A549 treated with DMSO at 1 μM for 4 hours (cell line): ENCODE measurements around the gene LAMP2. TPM values are rescaled to one million over a fixed set of nuclear protein-coding genes. Genes with fewer than 3 reads are reported as not detected.

ENCODE experiments used
- total RNA-seq: library from RNA; stranded (reverse); fragments of 200-300 nt; extraction: Qiagen RNA extraction; gene quantifications from 5 replicates; pipeline ENCODE4 v1.2.3, GENCODE V29; 2022; ENCODE audit warnings: low read depth

The LAMP2 gene
- 85.9 to 115 TPM (median 99.5 TPM) in 5 replicates for total RNA-seq

GRCh38 chrX:120468825-120469525 is at the start of gene LAMP2:
Gene LAMP2 (minus strand): TSS chrX:120469296. CDS start chrX:120469169, 127 bp downstream.

Other genes starting within 250 kb of the LAMP2 start
- 9.4 to 16.2 TPM (median 13.7 TPM) in 5 replicates for gene ZBTB33, start 218.5 kb downstream of the LAMP2 start, total RNA-seq
- gene TMEM255A, start 157.8 kb downstream of the LAMP2 start, total RNA-seq = 0.07 to 0.18 TPM (median 0.13 TPM) in 5 replicates
- gene ATP1B4, start 107.2 kb downstream of the LAMP2 start, total RNA-seq = not detected in 5 replicates
- 32.0 to 50.9 TPM (median 42.6 TPM) in 5 replicates for gene CUL4B, start 91.7 kb upstream of the LAMP2 start, total RNA-seq
- 87.9 to 104 TPM (median 98.3 TPM) in 5 replicates for gene MCTS1, start 134.8 kb upstream of the LAMP2 start, total RNA-seq
- 29.0 to 34.9 TPM (median 34.3 TPM) in 5 replicates for gene C1GALT1C1, start 160.8 kb upstream of the LAMP2 start, total RNA-seq